K562 (cell line): ENCODE data around the gene LPIN2. TPM values are rescaled to one million over a fixed set of nuclear protein-coding genes. Genes with fewer than 3 reads are reported as not detected.

Experiments
- CBFA2T3 ChIP-seq: fragments of 450-650 bp; IDR thresholded peaks from 2 replicates; pipeline ENCODE4 v1.6.1; 2017
- CTBP1 ChIP-seq: fragments of 450-650 bp; IDR thresholded peaks from 2 replicates; pipeline ENCODE4 v1.6.1; 2016; ENCODE audit warnings: borderline replicate concordance
- EHMT2 ChIP-seq: fragments of 450-650 bp; IDR thresholded peaks from 2 replicates; pipeline ENCODE4 v1.6.1; 2018; ENCODE audit warnings: antibody characterized with exemption
- ELK3 ChIP-seq: fragments of 450-650 bp; formaldehyde crosslinking; IDR thresholded peaks from 2 replicates; pipeline ENCODE4 v1.4.0; 2020; ENCODE audit warnings: mild to moderate bottlenecking
- HMGXB4 ChIP-seq: sonication (generic); formaldehyde crosslinking; IDR thresholded peaks from 2 replicates; pipeline ENCODE4 v1.8.1; 2023; ENCODE audit warnings: mild to moderate bottlenecking, missing genetic modification reagents
- HNRNPK ChIP-seq: fragments of 200-400 bp; formaldehyde crosslinking; IDR thresholded peaks from one replicate; pipeline ENCODE4 v1.6.1; 2018; ENCODE audit warnings: mild to moderate bottlenecking, low read depth, low read length; ENCODE audit not compliant: poor library complexity, severe bottlenecking
- MED1 ChIP-seq: sonication (generic); formaldehyde crosslinking; IDR thresholded peaks from 2 replicates; pipeline ENCODE4 v1.8.1; 2023; ENCODE audit warnings: missing genetic modification reagents, borderline replicate concordance
- MLX ChIP-seq, 2 experiments: fragments of 450-650 bp in 1 of 2; sonication (generic) in 1 of 2; formaldehyde crosslinking; conservative IDR thresholded peaks; 2 replicates each; pipeline versions ENCODE4 v1.4.0 to v1.8.1; 2020 to 2022; ENCODE audit warnings: mild to moderate bottlenecking in 1 of 2, missing genetic modification reagents in 1 of 2
- SMAD4 ChIP-seq: fragments of 250-450 bp; sonication (Bioruptor Pico); conservative IDR thresholded peaks from 2 replicates; pipeline ENCODE4 v1.8.0; 2021; ENCODE audit warnings: inconsistent platforms, mild to moderate bottlenecking, moderate library complexity
- SPI1 ChIP-seq: IDR thresholded peaks from 2 replicates; pipeline ENCODE4 v1.6.1; 2011; ENCODE audit warnings: low read depth, low read length, control low read depth, borderline replicate concordance
- TAF1 ChIP-seq: IDR thresholded peaks from 2 replicates; pipeline ENCODE4 v1.6.1; 2011; ENCODE audit warnings: mild to moderate bottlenecking, low read length, moderate library complexity; ENCODE audit not compliant: insufficient read depth, control insufficient read depth, severe bottlenecking; ENCODE audit errors: extremely low read depth
- ZBTB12 ChIP-seq: fragments of 250-450 bp; sonication (Bioruptor Pico); IDR thresholded peaks from 2 replicates; pipeline ENCODE4 v1.4.0; 2020
- ZBTB34 ChIP-seq: fragments of 250-450 bp; sonication (Bioruptor Pico); IDR thresholded peaks from 2 replicates; pipeline ENCODE4 v1.8.0; 2021; ENCODE audit warnings: mild to moderate bottlenecking, moderate library complexity
- ZFX ChIP-seq: sonication (generic); formaldehyde crosslinking; IDR thresholded peaks from 2 replicates; pipeline ENCODE4 v1.8.0; 2022; ENCODE audit warnings: mild to moderate bottlenecking, missing genetic modification reagents, moderate library complexity
- ZNF143 ChIP-seq: sonication (generic); formaldehyde crosslinking; IDR thresholded peaks from 2 replicates; pipeline ENCODE4 v1.9.0; 2022; ENCODE audit warnings: mild to moderate bottlenecking, missing genetic modification reagents
- ZNF253 ChIP-seq: fragments of 250-450 bp; sonication (Bioruptor Pico); conservative IDR thresholded peaks from 2 replicates; pipeline ENCODE4 v1.6.1; 2021; ENCODE audit warnings: mild to moderate bottlenecking
- ZZZ3 ChIP-seq: fragments of 450-650 bp; IDR thresholded peaks from 2 replicates; pipeline ENCODE4 v1.6.1; 2016; ENCODE audit warnings: antibody characterized with exemption, mild to moderate bottlenecking, moderate library complexity
- polyA plus RNA-seq, 8 experiments: library from polyadenylated mRNA; depleted of rRNA in 4 of 8; stranded (reverse) in 5 of 8; unstranded in 3 of 8; fragments of >200 nt; fragmentation: Nextera tagmentation in 2 of 8; fragmentation: Illumina TruSeq in 1 of 8; extraction: Ambion mirVana in 2 of 8; extraction: Trizol in 1 of 8; gene quantifications; 2 replicates each; pipeline versions ENCODE4 v1.2.1 to v1.2.3, GENCODE V29; 2011 to 2014; ENCODE audit warnings: inconsistent platforms in 1 of 8, missing spikeins in 1 of 8
- total RNA-seq, 7 experiments: library from RNA; depleted of rRNA in 6 of 7; stranded (reverse); fragments of >200 nt in 6 of 7; fragmentation: Illumina TruSeq in 2 of 7; extraction: Trizol in 2 of 7; gene quantifications; 2 replicates each; pipeline versions ENCODE4 v1.2.1 to v1.2.3, GENCODE V29; 2011 to 2021; ENCODE audit warnings: low replicate concordance in 1 of 7

Gene LPIN2
- total and polyA plus RNA-seq, 9 of the 15 experiments (the other 6 are each of a cell fraction or from before 2014, with no cell fraction given) = 5.2 to 34.8 (median 24.6) TPM

GRCh38 chr18:2970772-2971659 lies 41.9 kb downstream of the LPIN2 start (continued):
- TF ChIP-seq TAF1 (no peak), HNRNPK (no peak), ZNF143 (no peak), CBFA2T3 (no peak), ZFX (CRISPR knock-in tag) (no peak), MLX (CRISPR knock-in tag; conservative IDR thresholded peaks at IDR 0.05) (no peak), CTBP1 (peak; percentile 46; the same call in 1 of the 2 replicates), ZZZ3 (no peak), ZBTB34 (CRISPR knock-in tag) (no peak), MED1 (CRISPR knock-in tag) (no peak), SMAD4 (CRISPR knock-in tag) (no peak), HMGXB4 (CRISPR knock-in tag) (no peak), ZNF253 (CRISPR knock-in tag) (no peak), EHMT2 (no peak), SPI1 (peak; percentile 70), ELK3 (CRISPR knock-in tag) (no peak), ZBTB12 (CRISPR knock-in tag) (no peak)
